Activated naive CD4-positive, alpha-beta T cell treated with anti-CD3 and anti-CD28 coated beads, Interleukin-2, amount 10 ng/mL, durations not matched to agents 7 days and 5 days (primary cell): ENCODE measurements around the gene MTARC2.

Experiments used
- CTCF ChIA-PET: fragments of 350-600 bp; sonication (Branson Sonifier 250); formaldehyde crosslinking; loops from one replicate; lab custom pipeline; 2021; ENCODE audit warnings: antibody characterized with exemption; lab: Charles Lee
- DNase-seq: peaks from one replicate; pipeline ENCODE4 v3.0.0-alpha.2; 2020
- H3K27ac Mint-ChIP-seq: one replicate; pipeline ENCODE4 v1.8.0; 2021; ENCODE audit warnings: mild to moderate bottlenecking, moderate library complexity, mixed read lengths
- H3K27me3 Mint-ChIP-seq: one replicate; pipeline ENCODE4 v1.8.0; 2021; ENCODE audit warnings: mild to moderate bottlenecking, mixed read lengths
- H3K36me3 Mint-ChIP-seq: one replicate; pipeline ENCODE4 v1.8.0; 2021; ENCODE audit warnings: mixed read lengths
- H3K4me1 Mint-ChIP-seq: one replicate; pipeline ENCODE4 v1.8.0; 2021; ENCODE audit warnings: mixed read lengths
- H3K4me3 Mint-ChIP-seq: one replicate; pipeline ENCODE4 v1.8.0; 2021; ENCODE audit warnings: mild to moderate bottlenecking, moderate library complexity, mixed read lengths
- H3K9me3 Mint-ChIP-seq: one replicate; pipeline ENCODE4 v1.8.0; 2021; ENCODE audit warnings: mixed read lengths

The MTARC2 gene

GRCh38 chr1:220786337-220787068 is 38.4 kb downstream of the MTARC2 start, which contains the start of gene MTARC1:
Gene MTARC1 (plus strand): TSS chr1:220786913. CDS start chr1:220786945, 32 bp downstream.
- CTCF ChIA-PET: interaction anchor here (1.2 to 2.1 kb wide), 3 partner anchors 10 to 24 kb away, joined by 4 to 9 read pairs (median 7); no protein-coding TSS in a partner anchor
- no peaks in the 10 kb centered on the region for H3K36me3 Mint-ChIP-seq
- H3K4me3 Mint-ChIP-seq: no peak within 1 kb of the TSS
- no peaks in the 10 kb centered on the region for H3K9me3 Mint-ChIP-seq
- H3K4me1 Mint-ChIP-seq: no peaks in the 10 kb centered on the region
- no peak for DNase-seq
- H3K27ac Mint-ChIP-seq: no peak within 1 kb of the TSS
- H3K27me3 Mint-ChIP-seq: peaks cover 64% of the 10 kb centered on the region

GRCh38 chr1:220787069-220787619 is 39.0 kb downstream of the MTARC2 start:
- no peaks in the 10 kb centered on the region for H3K36me3 Mint-ChIP-seq
- CTCF ChIA-PET: interaction anchor here (1.2 to 1.9 kb wide), 2 partner anchors 10 to 23 kb away, joined by 4 to 7 read pairs; no protein-coding TSS in a partner anchor
- no peaks in the 10 kb centered on the region for H3K4me1 Mint-ChIP-seq
- no peaks in the 10 kb centered on the region for H3K9me3 Mint-ChIP-seq
- peaks cover 59% of the 10 kb centered on the region for H3K27me3 Mint-ChIP-seq
- no peak for DNase-seq
- no peak overlapping the region for H3K27ac Mint-ChIP-seq
- no peak overlapping the region for H3K4me3 Mint-ChIP-seq

GRCh38 chr1:220788900-220789299 is 40.8 kb downstream of the MTARC2 start:
- H3K9me3 Mint-ChIP-seq: no peaks in the 10 kb centered on the region
- CTCF ChIA-PET: interaction anchor here (1.0 to 1.2 kb wide), 2 partner anchors 8 to 56 kb away, joined by 3 read pairs; no protein-coding TSS in a partner anchor

GRCh38 chr1:220789532-220790147 is 41.5 kb downstream of the MTARC2 start:
- no peak for DNase-seq
- CTCF ChIA-PET: interaction anchor here (1.0 kb wide), 1 partner anchor 8 kb away, joined by 3 read pairs; no protein-coding TSS in a partner anchor
- H3K4me1 Mint-ChIP-seq: no peaks in the 10 kb centered on the region
- peaks cover 50% of the 10 kb centered on the region for H3K27me3 Mint-ChIP-seq
- H3K27ac Mint-ChIP-seq: no peak overlapping the region
- H3K36me3 Mint-ChIP-seq: no peaks in the 10 kb centered on the region
- H3K9me3 Mint-ChIP-seq: no peaks in the 10 kb centered on the region
- H3K4me3 Mint-ChIP-seq: no peak overlapping the region

More at GRCh38 chr1:220788900-220789299, 40.8 kb downstream of the MTARC2 start:
- no peak overlapping the region for H3K4me3 Mint-ChIP-seq
- no peaks in the 10 kb centered on the region for H3K4me1 Mint-ChIP-seq
- no peaks in the 10 kb centered on the region for H3K36me3 Mint-ChIP-seq
- peaks cover 51% of the 10 kb centered on the region for H3K27me3 Mint-ChIP-seq
- no peak for DNase-seq
- no peak overlapping the region for H3K27ac Mint-ChIP-seq

- Mint-ChIP-seq H3K27ac (no peak overlapping the region), H3K4me1 (no peaks in the 10 kb centered on the region), H3K4me3 (no peak overlapping the region), H3K9me3 (no peaks in the 10 kb centered on the region), H3K36me3 (no peaks in the 10 kb centered on the region), H3K27me3 (peaks cover 33% of the 10 kb centered on the region)
- no peak for DNase-seq
- CTCF ChIA-PET: interaction anchor here (1.0 to 1.2 kb wide), 2 partner anchors 10 to 16 kb away, joined by 3 to 6 read pairs; no protein-coding TSS in a partner anchor
Measured at GRCh38 chr1:220791285-220791684, 43.2 kb downstream of the MTARC2 start.

- H3K27me3 Mint-ChIP-seq: peaks cover 31% of the 10 kb centered on the region
Measured at GRCh38 chr1:220791956-220792355, 43.8 kb downstream of the MTARC2 start.

DNA sequence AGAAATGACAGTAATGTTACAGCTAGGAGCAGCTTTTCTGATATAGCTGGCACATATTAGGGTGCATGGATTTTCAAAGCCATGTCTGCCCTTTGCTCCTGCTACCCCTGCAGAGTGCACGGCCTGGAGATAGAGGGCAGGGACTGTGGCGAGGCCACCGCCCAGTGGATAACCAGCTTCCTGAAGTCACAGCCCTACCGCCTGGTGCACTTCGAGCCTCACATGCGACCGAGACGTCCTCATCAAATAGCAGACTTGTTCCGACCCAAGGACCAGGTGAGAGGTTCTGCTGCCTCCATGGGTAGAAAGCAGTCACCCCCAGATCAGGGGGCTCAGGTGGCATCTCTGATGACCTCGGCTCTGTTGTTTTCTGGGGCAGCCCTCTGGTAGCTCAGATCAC is 48.4 kb downstream of the MTARC2 start:
- CTCF ChIA-PET: interaction anchor here (2.0 kb wide), 1 partner anchor 13 kb away, joined by 5 read pairs; no protein-coding TSS in a partner anchor
- Mint-ChIP-seq H3K9me3 (no peaks in the 10 kb centered on the region), H3K27ac (no peak overlapping the region), H3K27me3 (peaks cover 8% of the 10 kb centered on the region), H3K4me1 (no peaks in the 10 kb centered on the region), H3K36me3 (no peaks in the 10 kb centered on the region), H3K4me3 (no peak overlapping the region)
- DNase-seq: no peak

More at GRCh38 chr1:220791956-220792355, 43.8 kb downstream of the MTARC2 start:
- no peaks in the 10 kb centered on the region for H3K36me3 Mint-ChIP-seq
- no peak overlapping the region for H3K27ac Mint-ChIP-seq
- no peaks in the 10 kb centered on the region for H3K9me3 Mint-ChIP-seq
- CTCF ChIA-PET: no interaction called here
- DNase-seq: no peak
- no peaks in the 10 kb centered on the region for H3K4me1 Mint-ChIP-seq
- H3K4me3 Mint-ChIP-seq: no peak overlapping the region

GRCh38 chr1:220797044-220797443 is 48.9 kb downstream of the MTARC2 start:
- Mint-ChIP-seq H3K9me3 (no peaks in the 10 kb centered on the region), H3K4me1 (no peaks in the 10 kb centered on the region), H3K27ac (no peak overlapping the region), H3K36me3 (no peaks in the 10 kb centered on the region), H3K4me3 (no peak overlapping the region), H3K27me3 (peaks cover 8% of the 10 kb centered on the region)
- DNase-seq: no peak
- CTCF ChIA-PET: interaction anchor here (2.0 kb wide), 1 partner anchor 13 kb away, joined by 5 read pairs; no protein-coding TSS in a partner anchor

DNA sequence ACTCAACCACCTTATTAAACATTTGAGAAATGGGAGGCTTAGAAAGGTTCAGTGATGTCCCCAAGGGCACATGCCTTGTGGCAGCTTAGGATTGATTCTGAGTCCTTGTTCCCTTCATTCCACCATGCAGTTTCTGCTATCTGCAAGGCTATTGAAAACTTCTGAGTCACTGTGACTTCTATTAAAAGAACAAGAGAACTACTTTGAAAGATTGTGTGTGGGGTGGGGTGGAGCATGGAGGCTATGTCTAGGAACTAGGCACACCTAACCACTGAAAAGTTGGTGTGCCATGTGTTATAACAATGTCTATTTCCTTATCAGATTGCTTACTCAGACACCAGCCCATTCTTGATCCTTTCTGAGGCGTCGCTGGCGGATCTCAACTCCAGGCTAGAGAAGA is 49.4 kb downstream of the MTARC2 start:
- no peaks in the 10 kb centered on the region for H3K36me3 Mint-ChIP-seq
- no peak overlapping the region for H3K27ac Mint-ChIP-seq
- DNase-seq: no peak
- H3K4me1 Mint-ChIP-seq: no peaks in the 10 kb centered on the region
- H3K4me3 Mint-ChIP-seq: no peak overlapping the region
- H3K27me3 Mint-ChIP-seq: peaks cover 8% of the 10 kb centered on the region
- no peaks in the 10 kb centered on the region for H3K9me3 Mint-ChIP-seq
- CTCF ChIA-PET: interaction anchor here (2.0 kb wide), 1 partner anchor 12 kb away, joined by 5 read pairs; no protein-coding TSS in a partner anchor

GRCh38 chr1:220798338-220798737 is 50.2 kb downstream of the MTARC2 start:
- Mint-ChIP-seq H3K36me3 (no peaks in the 10 kb centered on the region), H3K4me1 (no peaks in the 10 kb centered on the region), H3K9me3 (no peaks in the 10 kb centered on the region), H3K27ac (no peak overlapping the region), H3K4me3 (no peak overlapping the region), H3K27me3 (peaks cover 8% of the 10 kb centered on the region)
- CTCF ChIA-PET: interaction anchor here (1.4 kb wide), 1 partner anchor 12 kb away, joined by 4 read pairs; no protein-coding TSS in a partner anchor
- no peak for DNase-seq

DNA sequence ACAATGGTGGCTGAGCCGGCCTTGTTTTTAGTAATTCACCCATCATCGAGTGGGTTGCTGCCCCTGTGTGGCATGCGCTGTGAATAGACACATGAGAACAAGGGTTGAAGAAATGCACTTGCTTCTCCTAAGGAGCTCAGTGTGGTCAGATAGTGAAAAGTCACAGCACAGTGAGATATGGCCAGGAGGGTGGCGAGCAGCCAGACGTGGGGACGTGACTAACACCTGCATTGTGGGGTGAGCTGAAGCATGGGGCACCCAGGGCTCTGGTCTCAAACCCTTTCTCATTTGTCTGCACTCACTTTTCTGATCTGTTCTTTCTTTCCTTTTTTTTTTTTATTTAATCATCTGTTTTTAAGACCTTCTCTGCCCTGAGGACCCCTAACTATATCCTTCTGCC is 52.1 kb downstream of the MTARC2 start:
- Mint-ChIP-seq H3K27me3 (peaks cover 8% of the 10 kb centered on the region), H3K4me1 (no peaks in the 10 kb centered on the region), H3K9me3 (no peaks in the 10 kb centered on the region), H3K27ac (no peak overlapping the region), H3K4me3 (no peak overlapping the region), H3K36me3 (no peaks in the 10 kb centered on the region)
- CTCF ChIA-PET: no interaction called here
- DNase-seq: no peak

DNA sequence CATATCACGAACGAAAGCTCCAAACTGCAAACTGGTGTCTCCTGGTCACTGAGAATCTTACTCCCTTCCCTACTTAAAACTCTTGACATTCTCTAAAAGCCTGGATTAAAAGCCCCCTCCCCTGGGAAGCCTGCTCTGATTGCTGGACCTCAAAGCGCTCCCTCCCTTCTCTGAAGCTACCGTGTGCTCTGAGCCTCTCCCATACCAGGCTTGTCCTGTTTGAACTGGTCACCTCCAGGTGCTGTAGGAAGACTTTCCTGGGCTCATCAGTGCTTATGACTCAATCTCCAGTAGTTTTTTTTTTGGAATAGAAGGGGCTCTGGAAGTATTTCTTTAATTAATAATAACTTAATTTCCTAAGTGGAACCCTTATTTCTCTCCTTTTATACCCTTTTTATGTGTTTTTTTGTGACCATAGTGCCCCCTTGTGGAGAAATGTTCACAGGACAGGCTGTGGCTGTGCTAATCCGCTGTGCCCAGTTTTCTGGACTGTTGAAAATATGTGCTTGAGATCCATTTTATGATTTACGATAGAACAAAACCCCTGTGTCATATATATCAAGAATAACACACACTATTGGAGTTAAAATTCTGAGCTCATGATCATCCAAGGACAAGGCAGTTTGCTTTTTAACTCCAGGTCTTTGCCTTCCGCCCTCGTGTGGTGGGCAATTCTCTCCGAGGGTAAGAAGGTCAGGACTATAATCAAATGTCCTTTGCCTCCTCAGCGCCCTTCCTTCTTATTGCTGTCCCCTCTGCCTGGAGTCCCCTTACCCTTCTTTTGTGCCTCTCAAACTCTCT is 55.5 kb downstream of the MTARC2 start:
- CTCF ChIA-PET: interaction anchor here (0.6 to 1.2 kb wide), 5 partner anchors 11 to 632 kb away, joined by 3 to 4 read pairs (median 3); no protein-coding TSS in a partner anchor
- DNase-seq: peak; percentile 29
- no peak overlapping the region for H3K27ac Mint-ChIP-seq

GRCh38 chr1:220804202-220804586 is 56.1 kb downstream of the MTARC2 start:
- Mint-ChIP-seq H3K27ac (no peak overlapping the region), H3K36me3 (no peaks in the 10 kb centered on the region), H3K9me3 (no peaks in the 10 kb centered on the region), H3K27me3 (peaks cover 9% of the 10 kb centered on the region), H3K4me3 (no peak overlapping the region), H3K4me1 (no peaks in the 10 kb centered on the region)
- CTCF ChIA-PET: interaction anchor here (1.1 to 1.2 kb wide), 2 partner anchors 10 to 396 kb away, joined by 3 to 4 read pairs; no protein-coding TSS in a partner anchor
- DNase-seq: no peak

More for the DNA sequence above, 55.5 kb downstream of the MTARC2 start:
- Mint-ChIP-seq H3K36me3 (no peaks in the 10 kb centered on the region), H3K4me1 (no peaks in the 10 kb centered on the region), H3K4me3 (no peak overlapping the region), H3K9me3 (no peaks in the 10 kb centered on the region), H3K27me3 (peaks cover 9% of the 10 kb centered on the region)
